Measurements from ENCODE around the gene AGRN.

DNA sequence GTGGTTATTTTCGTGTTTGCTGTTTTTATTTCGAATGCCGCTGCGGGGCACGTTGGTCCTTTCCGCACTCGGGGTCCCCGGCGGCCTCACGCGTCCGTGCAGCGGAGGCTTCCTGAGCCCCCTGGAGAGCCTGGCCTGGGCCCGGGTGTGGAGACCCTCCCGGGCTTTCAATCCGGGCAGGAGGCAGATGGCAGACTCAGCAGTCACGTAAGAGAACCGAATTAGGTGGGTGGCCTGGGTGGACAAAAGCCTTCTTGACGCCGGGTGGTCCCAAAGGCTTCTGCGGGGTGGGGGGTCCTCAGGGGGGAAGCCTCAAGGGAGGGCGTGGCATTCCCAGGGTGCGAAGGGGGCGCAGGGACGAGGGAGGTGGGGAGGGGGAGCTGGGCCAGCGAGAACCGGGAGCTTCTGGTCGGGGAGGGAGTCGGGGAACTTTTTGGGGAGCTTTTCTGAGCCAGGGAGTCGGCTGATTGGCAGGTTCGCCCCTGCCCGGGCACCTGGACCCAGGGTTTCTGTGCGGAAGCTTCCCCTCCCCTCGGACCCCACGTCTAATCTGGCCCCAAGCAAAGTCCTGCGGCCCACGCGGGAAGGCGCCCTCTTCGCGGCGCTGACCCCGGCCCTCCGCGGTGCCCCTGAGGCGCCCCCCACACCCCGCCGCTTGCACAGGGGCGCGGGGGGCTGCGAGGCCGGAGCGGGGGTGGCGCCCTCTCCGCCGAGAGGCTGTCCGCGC is 18.7 kb upstream of the AGRN start:
- no peak for TF ChIP-seq POLR2A (IDR thresholded peaks at IDR 0.05)
- TF ChIP-seq, protein P1, sequence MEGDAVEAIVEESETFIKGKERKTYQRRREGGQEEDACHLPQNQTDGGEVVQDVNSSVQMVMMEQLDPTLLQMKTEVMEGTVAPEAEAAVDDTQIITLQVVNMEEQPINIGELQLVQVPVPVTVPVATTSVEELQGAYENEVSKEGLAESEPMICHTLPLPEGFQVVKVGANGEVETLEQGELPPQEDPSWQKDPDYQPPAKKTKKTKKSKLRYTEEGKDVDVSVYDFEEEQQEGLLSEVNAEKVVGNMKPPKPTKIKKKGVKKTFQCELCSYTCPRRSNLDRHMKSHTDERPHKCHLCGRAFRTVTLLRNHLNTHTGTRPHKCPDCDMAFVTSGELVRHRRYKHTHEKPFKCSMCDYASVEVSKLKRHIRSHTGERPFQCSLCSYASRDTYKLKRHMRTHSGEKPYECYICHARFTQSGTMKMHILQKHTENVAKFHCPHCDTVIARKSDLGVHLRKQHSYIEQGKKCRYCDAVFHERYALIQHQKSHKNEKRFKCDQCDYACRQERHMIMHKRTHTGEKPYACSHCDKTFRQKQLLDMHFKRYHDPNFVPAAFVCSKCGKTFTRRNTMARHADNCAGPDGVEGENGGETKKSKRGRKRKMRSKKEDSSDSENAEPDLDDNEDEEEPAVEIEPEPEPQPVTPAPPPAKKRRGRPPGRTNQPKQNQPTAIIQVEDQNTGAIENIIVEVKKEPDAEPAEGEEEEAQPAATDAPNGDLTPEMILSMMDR (IDR thresholded peaks at IDR 0.05): no peak

Measured in Peyer's patch (tissue), 4 donors.